Eye (tissue), 1 donor: Measurements from ENCODE around the gene ACTG2.
"Not testable (repeated sequence)": the region's sequence is repeated elsewhere in the genome, so short reads cannot be mapped to it uniquely, and the experiment has no call there.

Experiments
- DNase-seq: peaks from one replicate; pipeline ENCODE4 v3.0.0-alpha.2; 2015

Gene ACTG2

GRCh38 chr2:73937899-73938298 is 45.1 kb downstream of the ACTG2 start:
- no peak for DNase-seq

GRCh38 chr2:73938718-73939352 is 46.0 kb downstream of the ACTG2 start:
- no peak for DNase-seq

GRCh38 chr2:73939419-73939818 is 46.6 kb downstream of the ACTG2 start:
- no peak for DNase-seq

- not testable (repeated sequence) for DNase-seq
These were observed 47.3 kb downstream of the ACTG2 start for GRCh38 chr2:73940066-73940465.

GRCh38 chr2:73942664-73943063 is 49.9 kb downstream of the ACTG2 start:
- no peak for DNase-seq

GRCh38 chr2:73944714-73945113 is 51.9 kb downstream of the ACTG2 start:
- no peak for DNase-seq

GRCh38 chr2:73946215-73946614 is 53.4 kb downstream of the ACTG2 start:
- no peak for DNase-seq

- DNase-seq = no peak
These were observed 53.9 kb downstream of the ACTG2 start for GRCh38 chr2:73946666-73947065.

GRCh38 chr2:73947412-73948018 is 54.7 kb downstream of the ACTG2 start:
- DNase-seq = no peak

- no peak for DNase-seq
These were observed 57.0 kb downstream of the ACTG2 start for GRCh38 chr2:73949802-73950201.

GRCh38 chr2:73952499-73953446 is 60.0 kb downstream of the ACTG2 start:
- no peak for DNase-seq

- DNase-seq = no peak
These were observed 63.5 kb downstream of the ACTG2 start for GRCh38 chr2:73956218-73956865.

- DNase-seq = no peak
These were observed 68.5 kb downstream of the ACTG2 start for GRCh38 chr2:73961274-73961673.

- DNase-seq = no peak
These were observed 69.2 kb downstream of the ACTG2 start for GRCh38 chr2:73961823-73962615.

GRCh38 chr2:73962798-73963197 is 70.0 kb downstream of the ACTG2 start:
- DNase-seq = no peak

- no peak for DNase-seq
These were observed 70.7 kb downstream of the ACTG2 start for GRCh38 chr2:73963385-73964120.

- DNase-seq = no peak
These were observed 71.4 kb downstream of the ACTG2 start for GRCh38 chr2:73964223-73964622.

- DNase-seq = no peak
These were observed 72.2 kb downstream of the ACTG2 start for GRCh38 chr2:73965053-73965452.

GRCh38 chr2:73968357-73968937 is 75.6 kb downstream of the ACTG2 start:
- DNase-seq = no peak

GRCh38 chr2:73969356-73969755 is 76.5 kb downstream of the ACTG2 start:
- no peak for DNase-seq
